GM18511 (cell line): ENCODE results near the gene SCUBE1.

Experiments
- ATAC-seq: cut with Tn5 transposase; IDR thresholded peaks from one replicate; pipeline ENCODE4 v1.9.1; 2021; ENCODE audit warnings: mild to moderate bottlenecking, moderate library complexity; ENCODE audit not compliant: unreplicated experiment

SCUBE1 gene

DNA sequence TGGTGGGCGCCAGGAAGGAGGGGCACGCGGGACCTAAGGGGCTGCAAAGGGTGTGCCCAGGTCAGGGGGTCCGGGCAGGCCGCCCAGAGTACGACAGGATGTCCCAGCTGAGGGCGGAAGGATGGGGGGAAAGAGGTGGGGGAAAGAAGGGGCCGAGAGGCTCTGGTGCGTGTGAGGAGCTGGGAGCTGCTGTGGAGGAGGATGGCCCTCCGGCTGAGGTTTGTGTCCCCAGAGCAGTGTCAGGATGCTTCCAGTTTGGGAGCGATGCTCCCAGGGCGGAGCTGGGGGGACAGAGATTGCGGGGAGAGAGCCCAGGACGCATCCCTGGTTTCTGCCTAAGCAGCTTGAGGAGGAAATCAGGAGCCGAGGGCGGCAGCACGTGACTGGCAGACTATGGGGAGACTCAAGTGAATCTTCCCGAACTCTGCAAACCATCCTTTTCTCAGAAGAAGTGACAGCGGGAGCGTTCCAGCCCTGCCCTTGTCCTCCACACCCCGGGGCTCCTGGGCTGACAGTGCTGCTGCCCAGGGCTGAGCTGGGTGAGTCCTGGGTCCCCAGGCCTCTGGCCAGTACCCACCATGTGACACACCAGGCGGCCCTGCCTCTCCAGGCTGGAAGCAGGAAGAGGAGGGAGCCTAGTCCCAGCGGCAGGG is 136.5 kb downstream of the SCUBE1 start:
- no peak for ATAC-seq

GRCh38 chr22:43205748-43206508 is 137.2 kb downstream of the SCUBE1 start:
- ATAC-seq = no peak

DNA sequence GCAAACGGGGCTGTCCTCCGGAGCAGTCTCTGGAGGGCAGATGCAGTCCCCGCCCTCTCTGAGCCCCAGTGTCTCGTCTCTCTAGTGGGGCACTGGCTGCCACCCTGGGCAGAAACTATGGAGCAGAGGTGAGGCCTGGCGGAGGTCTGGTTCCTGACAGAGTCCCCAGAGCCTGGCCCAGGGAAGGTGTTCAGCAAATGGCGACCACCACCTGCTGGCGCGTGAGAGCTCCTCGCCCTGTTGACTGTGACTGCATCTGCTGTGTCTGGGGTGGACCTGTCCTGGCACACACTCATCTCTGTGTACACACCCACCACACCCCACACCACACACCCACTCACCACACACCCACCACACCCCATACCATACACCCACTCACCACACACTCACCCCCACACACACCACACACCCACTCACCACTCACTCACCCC is 137.9 kb downstream of the SCUBE1 start:
- no peak for ATAC-seq

DNA sequence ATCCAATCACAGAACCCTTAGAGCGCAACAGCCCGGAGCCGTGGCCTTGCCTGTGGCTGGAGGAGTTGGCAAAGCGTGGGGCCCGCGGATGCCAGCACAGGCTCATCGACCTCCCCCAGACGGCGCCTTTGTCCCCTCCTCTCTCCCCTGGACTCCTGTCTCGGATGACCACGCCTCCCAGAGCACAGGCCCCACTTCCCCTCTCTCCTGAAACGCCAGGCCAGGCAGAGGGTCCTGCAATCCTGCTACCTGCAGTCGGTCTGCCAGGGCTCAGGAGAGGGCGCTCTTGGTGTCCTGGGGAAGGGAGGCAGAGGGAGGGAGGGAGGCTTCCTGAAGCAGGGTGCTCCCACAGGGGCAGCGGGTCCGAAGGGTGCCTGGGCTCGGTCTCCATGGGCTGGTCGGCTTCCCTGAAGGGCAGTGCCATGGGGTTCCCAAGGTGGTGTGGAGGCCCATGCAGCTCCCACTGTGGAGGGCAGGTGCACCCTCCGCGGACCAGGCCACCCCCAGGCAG is 139.6 kb downstream of the SCUBE1 start:
- no peak for ATAC-seq

DNA sequence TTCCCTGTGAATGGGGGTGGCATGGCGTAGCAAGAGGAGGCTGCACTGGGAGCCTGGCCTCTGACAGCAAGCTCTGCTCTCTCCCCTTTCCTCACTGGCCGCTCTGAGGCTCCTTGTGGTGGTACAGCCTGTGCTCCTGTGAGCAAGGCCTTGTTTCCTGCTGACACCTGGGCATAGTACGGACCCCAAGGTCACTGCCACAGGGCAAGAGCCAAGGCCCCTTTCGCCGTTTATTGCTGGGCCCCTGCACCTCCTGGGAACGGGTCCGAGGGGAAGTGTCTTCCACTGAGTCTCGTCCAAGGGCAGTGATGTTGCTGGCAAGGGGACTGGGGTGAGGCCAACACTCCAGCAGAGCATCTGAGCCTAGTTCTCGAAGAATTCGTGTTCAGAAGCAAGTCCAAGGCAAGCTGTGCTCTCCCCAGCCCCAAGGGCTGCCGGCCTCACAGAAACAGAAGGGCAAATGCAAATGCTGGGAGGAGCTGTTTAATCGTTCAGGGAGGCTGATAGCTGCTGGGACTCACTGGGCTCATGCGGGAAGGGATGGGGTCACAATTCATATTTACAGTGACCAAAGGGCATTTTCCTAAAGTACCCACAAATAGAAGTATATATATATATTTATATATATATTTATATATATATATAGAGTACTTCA is 140.3 kb downstream of the SCUBE1 start:
- ATAC-seq = no peak

GRCh38 chr22:43202326-43202725 is 140.8 kb downstream of the SCUBE1 start:
- no peak for ATAC-seq

DNA sequence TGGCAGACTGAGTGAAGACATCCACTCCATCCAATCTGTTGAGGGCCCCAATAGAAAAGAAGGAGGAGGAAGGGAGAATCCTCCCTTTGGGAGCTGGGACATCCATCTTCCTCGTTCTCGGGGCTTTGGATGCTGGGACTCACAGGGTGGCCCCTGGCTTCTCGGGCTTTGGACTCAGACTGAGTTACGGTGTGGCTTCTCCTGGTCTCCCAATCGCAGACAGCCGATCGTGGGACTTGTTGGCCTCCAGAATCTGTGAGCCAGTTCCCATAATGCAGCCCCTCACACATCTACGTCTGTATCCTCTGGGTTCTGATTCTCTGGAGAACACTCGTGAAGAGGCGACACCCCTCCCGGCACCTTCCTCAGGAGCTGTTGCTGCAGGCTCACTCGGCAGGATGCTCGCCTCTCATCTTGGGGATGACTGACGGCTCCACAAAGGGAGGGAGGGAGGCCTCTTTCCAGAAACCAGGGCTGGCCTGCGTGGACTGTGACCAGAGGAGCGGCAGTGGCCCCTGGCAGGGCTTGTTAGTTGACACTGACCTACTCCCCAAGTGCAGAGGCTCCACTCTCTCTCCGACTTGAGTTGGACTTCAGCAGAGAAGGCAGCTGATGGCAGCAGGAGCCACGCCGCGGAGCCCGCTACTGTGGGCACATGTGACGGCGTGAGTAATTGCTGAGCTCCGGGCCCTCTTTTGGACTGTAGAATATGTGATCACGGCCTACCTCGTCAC is 141.5 kb downstream of the SCUBE1 start:
- no peak for ATAC-seq

GRCh38 chr22:43200555-43200954 is 142.6 kb downstream of the SCUBE1 start:
- no peak for ATAC-seq

GRCh38 chr22:43200031-43200430 is 143.1 kb downstream of the SCUBE1 start:
- no peak for ATAC-seq

GRCh38 chr22:43199541-43199940 is 143.6 kb downstream of the SCUBE1 start:
- ATAC-seq = no peak

DNA sequence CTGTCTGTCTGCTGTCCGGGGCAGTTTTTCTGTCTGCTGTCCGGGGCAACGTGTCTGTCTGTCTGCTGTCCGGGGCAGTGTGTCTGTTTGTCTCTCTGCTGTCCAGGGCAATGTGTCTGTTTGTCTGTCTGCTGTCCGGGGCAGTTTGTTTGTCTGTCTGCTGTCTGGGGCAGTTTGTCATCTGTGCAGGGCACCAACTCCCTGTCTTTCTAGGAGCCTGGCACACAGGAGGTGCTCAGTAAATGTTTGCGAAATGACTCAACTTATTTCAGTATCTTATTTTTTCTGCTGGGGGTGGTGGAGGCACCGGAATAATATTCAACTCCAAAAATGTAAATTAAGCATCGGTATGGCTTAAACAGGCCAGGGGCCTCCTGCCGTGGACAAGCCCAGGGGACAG is 144.2 kb downstream of the SCUBE1 start:
- ATAC-seq = no peak

DNA sequence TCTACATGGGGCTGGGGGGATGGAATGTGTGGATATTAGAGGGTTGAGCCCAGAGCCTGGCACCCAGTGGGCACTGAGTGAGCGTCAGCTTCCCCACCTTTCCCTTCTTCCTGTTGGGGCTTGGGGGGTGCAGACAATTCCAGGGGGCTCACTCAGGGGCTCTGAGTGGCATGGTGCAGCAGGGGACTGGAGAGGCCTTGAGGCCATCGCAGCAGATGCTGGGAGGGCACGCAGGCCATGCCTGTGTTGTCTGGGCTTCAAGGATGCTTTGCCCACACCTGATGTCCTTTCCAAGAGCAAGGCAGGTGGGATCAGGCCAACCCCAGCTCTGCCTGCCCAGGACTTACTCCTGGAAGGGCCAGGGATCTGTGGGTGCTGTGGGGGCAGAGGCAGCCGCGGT is 145.0 kb downstream of the SCUBE1 start:
- ATAC-seq = no peak

- ATAC-seq = no peak
These were observed 145.8 kb downstream of the SCUBE1 start for GRCh38 chr22:43197271-43197941.

DNA sequence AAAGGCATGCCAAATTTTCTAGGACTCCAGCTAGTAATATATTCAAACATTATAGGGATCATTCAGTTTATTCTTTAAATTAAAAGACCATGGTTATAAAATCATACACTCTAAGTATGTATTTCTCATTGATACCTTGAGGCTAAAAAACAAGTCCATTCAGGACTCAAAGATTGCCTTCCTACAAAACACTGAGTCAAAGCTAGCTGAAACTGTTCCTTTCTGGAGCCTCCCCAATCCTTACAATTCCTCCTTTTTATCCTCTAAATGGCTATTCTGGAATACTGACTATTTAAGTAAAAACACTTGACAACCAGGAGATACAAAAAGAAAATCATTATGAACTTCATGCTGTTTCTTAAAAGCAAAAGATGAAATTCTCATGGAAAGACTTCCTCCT is 151.3 kb downstream of the SCUBE1 start:
- no peak for ATAC-seq

DNA sequence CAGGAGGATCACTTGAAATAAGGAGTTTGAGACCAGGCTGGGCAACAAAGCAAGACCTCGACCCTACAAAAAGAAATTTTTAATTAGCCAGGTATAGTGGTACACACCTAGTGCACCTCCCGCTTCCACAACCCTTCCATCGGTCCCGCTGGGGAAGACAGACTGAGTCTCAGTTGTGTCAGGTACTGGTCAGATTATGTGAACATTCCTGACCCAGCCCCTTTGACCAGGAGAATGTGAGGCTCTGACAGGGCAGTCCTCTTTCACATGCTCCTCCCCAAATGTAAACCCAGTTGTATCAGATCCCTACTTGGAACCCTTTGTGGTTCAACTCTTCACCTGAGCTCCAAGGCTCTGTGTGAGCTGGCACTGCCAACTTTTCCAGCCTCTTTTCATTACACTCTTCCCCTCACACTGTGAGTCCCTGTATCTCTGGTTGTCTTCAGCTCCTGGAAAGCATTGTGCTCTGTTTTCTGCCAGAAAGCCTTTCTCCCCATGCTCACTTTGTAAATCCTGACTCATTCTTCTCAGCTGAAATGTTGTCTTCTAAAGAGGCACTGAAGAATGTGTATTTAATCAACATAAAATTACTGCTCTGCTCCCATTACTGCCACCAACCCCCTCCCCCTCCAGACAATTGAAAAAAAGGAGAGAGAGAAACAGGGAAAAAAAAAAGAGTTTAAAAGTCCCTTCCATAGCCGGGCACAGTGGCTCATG is 154.2 kb downstream of the SCUBE1 start:
- ATAC-seq = no peak

GRCh38 chr22:43187171-43188099 is 155.7 kb downstream of the SCUBE1 start:
- ATAC-seq = peak; percentile 84

GRCh38 chr22:43186272-43187170 is 156.7 kb downstream of the SCUBE1 start, which contains the start of gene TTLL12:
TTLL12 (minus strand) TSS chr22:43187134; CDS start chr22:43187069, 65 bp downstream.
- peak; percentile 53 for ATAC-seq

DNA sequence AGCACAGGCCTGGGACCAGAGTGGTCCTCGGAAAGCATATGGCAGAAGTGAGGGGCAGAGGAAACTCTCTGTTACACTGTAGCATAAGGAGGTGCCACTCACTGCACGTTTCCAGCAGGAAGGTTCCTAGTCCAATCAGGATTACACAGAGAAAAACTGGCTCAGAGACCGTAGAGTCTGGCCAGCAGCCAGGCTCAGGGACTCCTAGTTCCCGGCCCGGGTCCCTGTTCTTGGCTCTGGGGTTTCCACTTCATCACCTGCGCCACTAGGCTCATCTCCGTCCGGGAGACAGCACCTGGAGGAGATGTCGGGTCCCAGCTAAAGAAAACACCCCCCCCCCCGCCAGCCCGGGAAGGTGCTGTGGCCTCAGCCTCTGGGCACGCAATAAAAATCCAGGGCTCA is 157.3 kb downstream of the SCUBE1 start:
- ATAC-seq = no peak
